MG63 (cell line): Measurements from ENCODE around the gene TGFA. TPM values are rescaled to one million over a fixed set of nuclear protein-coding genes. Genes with fewer than 3 reads are reported as not detected.

Experiments used
- DNase-seq: peaks from one replicate; pipeline ENCODE4 v3.0.0-alpha.2; 2020
- H3K27me3 ChIP-seq: fragments of 250-450 bp; sonication (Bioruptor Pico); 2 replicates; pipeline ENCODE4 v1.5.1; 2020; ENCODE audit warnings: mild to moderate bottlenecking, moderate library complexity
- H3K36me3 ChIP-seq: fragments of 250-450 bp; sonication (Bioruptor Pico); 2 replicates; pipeline ENCODE4 v1.5.1; 2020; ENCODE audit warnings: mild to moderate bottlenecking, moderate library complexity
- H3K4me3 ChIP-seq: fragments of 250-450 bp; sonication (Bioruptor Pico); 2 replicates; pipeline ENCODE4 v1.5.1; 2020; ENCODE audit warnings: mild to moderate bottlenecking, moderate library complexity
- H3K9me3 ChIP-seq: fragments of 250-450 bp; sonication (Bioruptor Pico); 2 replicates; pipeline ENCODE4 v1.5.1; 2020; ENCODE audit warnings: mild to moderate bottlenecking, moderate library complexity
- total RNA-seq: library from RNA; depleted of rRNA; stranded (reverse); fragments of >200 nt; shearing (Covaris generic); gene quantifications from 2 replicates; pipeline ENCODE4 v1.2.3, GENCODE V29; 2014; ENCODE audit warnings: low replicate concordance

Gene TGFA
- total RNA-seq, 1 experiment from 2014 or later = 0.43 TPM

DNA sequence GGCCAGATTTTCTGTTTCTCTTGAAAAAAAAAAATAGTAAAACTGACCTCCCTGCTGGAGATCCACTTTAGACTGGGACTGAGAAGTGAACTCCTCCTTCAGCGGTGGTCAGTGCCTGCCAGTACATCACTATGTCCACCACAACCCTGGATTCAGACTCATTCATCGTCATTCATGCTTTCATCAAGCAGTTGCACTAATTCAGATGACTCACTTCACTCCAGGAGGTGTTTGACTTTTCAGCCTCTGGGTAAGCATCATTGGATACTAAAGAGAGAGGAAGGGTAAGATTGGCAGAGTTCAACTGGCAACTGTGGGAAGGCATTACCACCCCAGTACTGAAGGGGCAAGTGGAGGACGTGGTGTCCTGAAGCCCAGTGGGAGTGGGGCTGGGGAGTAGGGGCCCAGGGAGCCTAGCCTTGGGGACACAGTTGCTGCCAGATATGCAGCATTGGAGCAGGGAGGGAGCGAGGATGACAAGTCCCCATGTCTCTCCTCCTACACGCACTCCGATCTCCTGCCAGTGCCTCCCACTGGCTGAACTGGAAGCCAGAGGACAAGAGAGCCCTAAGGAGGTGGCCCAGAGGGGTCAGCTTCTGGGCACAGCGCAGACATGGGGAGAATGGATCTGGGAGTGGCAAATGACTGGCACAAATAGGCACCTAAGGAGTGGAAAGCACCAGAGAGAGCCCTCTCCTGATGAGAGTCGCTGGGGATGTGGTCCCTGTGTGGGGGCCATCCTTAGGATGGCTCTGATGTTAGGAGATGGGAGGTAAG, 111.1 kb downstream of the TGFA start:
- DNase-seq = peak; percentile 23
- H3K36me3 ChIP-seq = no peaks in the 10 kb centered on the region
- H3K27me3 ChIP-seq = no peaks in the 10 kb centered on the region
- no peaks in the 10 kb centered on the region for H3K9me3 ChIP-seq
- no peak overlapping the region for H3K4me3 ChIP-seq

DNA sequence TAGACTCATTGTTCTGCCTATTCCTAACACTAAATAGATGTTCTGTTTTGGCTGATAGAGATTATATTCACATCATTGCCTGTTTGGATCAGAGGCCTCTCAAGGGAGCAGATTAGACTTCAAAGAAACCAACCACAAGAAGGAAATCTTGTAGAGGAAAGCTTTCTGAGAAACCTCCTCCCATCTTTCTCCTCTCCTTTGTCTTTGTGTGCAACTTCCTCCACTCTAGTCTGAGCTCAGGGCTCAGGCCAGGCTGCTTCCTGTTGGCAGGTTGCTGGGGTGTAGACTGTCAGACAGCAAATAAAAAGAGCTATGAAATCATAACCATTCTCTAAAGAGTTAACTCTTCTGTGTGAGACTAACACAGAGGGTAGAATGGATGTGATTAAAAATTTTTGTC, 113.0 kb downstream of the TGFA start:
- Histone ChIP-seq H3K4me3 (no peak overlapping the region), H3K9me3 (no peaks in the 10 kb centered on the region), H3K36me3 (no peaks in the 10 kb centered on the region), H3K27me3 (no peaks in the 10 kb centered on the region)
- DNase-seq = no peak

DNA sequence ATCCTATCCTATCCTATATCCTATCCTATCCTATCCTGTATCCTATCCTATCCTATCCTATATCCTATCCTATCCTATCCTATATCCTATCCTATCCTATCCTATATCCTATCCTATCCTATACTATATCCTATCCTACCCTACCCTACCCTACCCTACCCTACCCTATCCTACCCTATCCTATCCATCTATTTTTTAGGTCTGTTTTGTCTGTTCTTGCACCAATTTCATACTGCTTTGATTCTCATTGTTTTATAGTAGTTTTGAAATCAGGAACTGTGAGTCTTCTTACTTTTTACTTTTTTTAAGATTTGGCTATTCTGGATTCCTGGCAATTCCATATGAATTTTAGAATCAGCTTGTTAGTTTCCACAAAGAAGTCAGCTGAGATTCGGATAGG, 118.5 kb downstream of the TGFA start:
- H3K9me3 ChIP-seq = peaks cover 2% of the 10 kb centered on the region; the same call in 1 of the 2 replicates
- H3K27me3 ChIP-seq = peaks cover 4% of the 10 kb centered on the region
- no peak overlapping the region for H3K4me3 ChIP-seq
- no peak for DNase-seq
- no peaks in the 10 kb centered on the region for H3K36me3 ChIP-seq

DNA sequence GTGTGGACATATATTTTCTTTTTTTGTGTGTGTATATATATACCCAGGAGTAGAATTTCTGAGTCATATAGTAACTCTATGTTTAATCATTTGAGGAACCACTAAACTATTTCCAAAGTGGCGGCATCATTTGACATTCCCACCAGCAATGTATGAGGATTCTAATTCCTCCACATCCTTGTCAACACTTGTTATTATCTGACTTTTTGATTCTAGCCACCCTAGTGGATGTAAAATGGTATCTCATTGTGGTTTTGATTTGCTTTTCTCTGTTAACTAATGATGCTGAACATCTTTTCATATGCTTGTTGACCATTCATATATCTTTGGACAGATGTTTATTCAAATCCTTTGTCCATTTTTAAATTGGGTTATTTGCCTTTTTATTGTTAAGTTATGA, 120.3 kb downstream of the TGFA start:
- no peak for DNase-seq
- Histone ChIP-seq H3K36me3 (no peaks in the 10 kb centered on the region), H3K27me3 (peaks cover 4% of the 10 kb centered on the region), H3K9me3 (peaks cover 2% of the 10 kb centered on the region; the same call in 1 of the 2 replicates), H3K4me3 (no peak overlapping the region)

- Histone ChIP-seq H3K9me3 (peaks cover 2% of the 10 kb centered on the region; the same call in 1 of the 2 replicates), H3K36me3 (no peaks in the 10 kb centered on the region), H3K4me3 (no peak overlapping the region), H3K27me3 (peaks cover 4% of the 10 kb centered on the region)
- no peak for DNase-seq
These were observed 121.8 kb downstream of the TGFA start for GRCh38 chr2:70431716-70432347.

DNA sequence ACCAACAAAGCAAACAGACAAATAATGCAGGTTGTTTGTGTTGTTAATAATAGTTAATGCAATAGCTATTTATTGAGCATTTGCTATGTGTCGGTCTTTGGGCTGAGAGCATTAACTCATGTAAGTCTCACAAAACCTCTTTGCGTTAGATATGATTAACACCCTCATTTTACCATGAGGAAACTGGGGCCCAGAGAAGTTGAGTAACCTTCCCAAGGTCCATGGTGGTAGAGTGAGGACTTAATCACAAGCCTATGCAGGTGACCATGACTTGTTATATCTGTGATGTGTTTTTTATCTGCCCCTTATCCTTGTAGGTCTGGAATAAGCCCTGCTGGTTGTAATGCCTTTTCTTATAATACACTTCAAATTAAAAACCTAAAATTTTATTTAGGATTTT, 127.3 kb downstream of the TGFA start:
- Histone ChIP-seq H3K27me3 (no peaks in the 10 kb centered on the region; the same call in 1 of the 2 replicates), H3K4me3 (no peak overlapping the region), H3K36me3 (no peaks in the 10 kb centered on the region), H3K9me3 (no peaks in the 10 kb centered on the region)
- DNase-seq = no peak

GRCh38 chr2:70425682-70426301, 127.8 kb downstream of the TGFA start:
- H3K4me3 ChIP-seq = no peak overlapping the region
- H3K27me3 ChIP-seq = no peaks in the 10 kb centered on the region; the same call in 1 of the 2 replicates
- no peaks in the 10 kb centered on the region for H3K9me3 ChIP-seq
- no peaks in the 10 kb centered on the region for H3K36me3 ChIP-seq
- DNase-seq = no peak

- Histone ChIP-seq H3K27me3 (no peaks in the 10 kb centered on the region; the same call in 1 of the 2 replicates), H3K9me3 (no peaks in the 10 kb centered on the region), H3K4me3 (no peak overlapping the region), H3K36me3 (no peaks in the 10 kb centered on the region)
- DNase-seq = no peak
These were observed 132.9 kb downstream of the TGFA start for GRCh38 chr2:70420740-70421139.

DNA sequence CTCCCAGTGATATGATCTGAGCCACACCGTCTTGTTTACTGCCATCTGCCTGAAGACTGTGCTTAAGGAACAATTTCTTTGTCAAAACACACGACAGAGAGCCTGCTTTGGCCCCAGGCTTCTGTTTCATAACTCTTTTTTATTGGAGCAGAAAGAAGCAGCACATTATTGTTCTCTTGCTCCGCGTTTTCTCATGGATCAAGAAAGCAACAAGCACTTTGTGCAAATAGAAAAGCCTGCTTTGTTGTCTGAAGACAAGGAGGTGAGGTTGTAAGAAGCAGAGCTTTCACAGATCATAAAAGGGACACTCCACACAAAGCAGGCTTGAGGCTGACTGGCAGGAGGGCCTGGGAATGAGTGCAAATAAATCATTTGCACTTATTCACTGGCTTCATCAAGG, 133.5 kb downstream of the TGFA start:
- no peaks in the 10 kb centered on the region; the same call in 1 of the 2 replicates for H3K27me3 ChIP-seq
- DNase-seq = no peak
- no peak overlapping the region for H3K4me3 ChIP-seq
- no peaks in the 10 kb centered on the region for H3K9me3 ChIP-seq
- no peaks in the 10 kb centered on the region for H3K36me3 ChIP-seq

DNA sequence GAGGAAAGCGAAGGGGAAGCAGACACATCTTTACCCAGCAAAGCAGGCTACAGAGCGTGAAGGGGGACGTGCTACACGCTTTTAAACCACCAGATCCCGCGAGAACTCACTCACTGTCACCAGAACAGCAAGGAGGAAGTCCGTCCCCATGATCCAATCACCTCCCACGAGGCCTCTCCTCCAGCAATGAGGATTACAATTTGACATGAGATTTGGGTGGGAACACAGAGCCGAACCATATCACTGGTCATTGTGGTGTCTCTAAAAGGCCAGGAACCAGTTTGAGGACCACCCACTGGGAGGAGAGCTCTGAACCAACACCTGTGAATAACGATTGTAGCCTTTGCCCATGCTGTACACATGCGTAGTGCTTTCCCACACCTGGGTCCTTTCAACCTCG, 135.1 kb downstream of the TGFA start:
- Histone ChIP-seq H3K9me3 (no peaks in the 10 kb centered on the region), H3K36me3 (no peaks in the 10 kb centered on the region), H3K27me3 (peaks cover 4% of the 10 kb centered on the region; the same call in 1 of the 2 replicates), H3K4me3 (no peak overlapping the region)
- DNase-seq = no peak

DNA sequence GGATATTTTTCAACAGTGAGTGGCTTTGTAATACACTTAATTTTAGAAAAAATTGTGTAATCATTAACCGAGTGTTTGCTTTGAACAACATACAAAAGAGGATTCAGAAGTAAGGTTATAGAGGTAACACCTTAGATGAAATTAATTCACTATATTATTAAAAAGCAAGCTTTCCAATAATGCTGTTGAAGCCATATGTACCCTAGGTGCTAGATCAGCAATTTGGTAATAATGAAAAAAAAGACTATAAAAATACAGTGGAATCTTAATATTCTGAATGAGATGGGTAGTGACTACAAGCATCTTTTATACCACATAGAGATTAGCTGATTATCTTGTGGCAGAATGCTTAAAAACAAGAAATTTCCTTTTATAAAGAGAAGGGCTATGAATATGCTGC, 136.6 kb downstream of the TGFA start:
- no peak for DNase-seq
- peaks cover 4% of the 10 kb centered on the region; the same call in 1 of the 2 replicates for H3K27me3 ChIP-seq

GRCh38 chr2:70412294-70413070, 141.1 kb downstream of the TGFA start:
- H3K27me3 ChIP-seq = peaks cover 4% of the 10 kb centered on the region; the same call in 1 of the 2 replicates
- H3K36me3 ChIP-seq = no peaks in the 10 kb centered on the region
- DNase-seq = no peak
- H3K9me3 ChIP-seq = no peaks in the 10 kb centered on the region
- H3K4me3 ChIP-seq = no peak overlapping the region

More for the DNA sequence above, 136.6 kb downstream of the TGFA start:
- no peaks in the 10 kb centered on the region for H3K36me3 ChIP-seq
- no peak overlapping the region for H3K4me3 ChIP-seq
- H3K9me3 ChIP-seq = no peaks in the 10 kb centered on the region

- Histone ChIP-seq H3K4me3 (no peak overlapping the region), H3K27me3 (peaks cover 4% of the 10 kb centered on the region; the same call in 1 of the 2 replicates), H3K36me3 (no peaks in the 10 kb centered on the region), H3K9me3 (no peaks in the 10 kb centered on the region)
- no peak for DNase-seq
These were observed 142.0 kb downstream of the TGFA start for GRCh38 chr2:70411483-70412125.

GRCh38 chr2:70403267-70404053, 150.2 kb downstream of the TGFA start:
- Histone ChIP-seq H3K9me3 (no peaks in the 10 kb centered on the region), H3K36me3 (no peaks in the 10 kb centered on the region), H3K4me3 (no peak overlapping the region), H3K27me3 (no peaks in the 10 kb centered on the region; the same call in 1 of the 2 replicates)
- no peak for DNase-seq

DNA sequence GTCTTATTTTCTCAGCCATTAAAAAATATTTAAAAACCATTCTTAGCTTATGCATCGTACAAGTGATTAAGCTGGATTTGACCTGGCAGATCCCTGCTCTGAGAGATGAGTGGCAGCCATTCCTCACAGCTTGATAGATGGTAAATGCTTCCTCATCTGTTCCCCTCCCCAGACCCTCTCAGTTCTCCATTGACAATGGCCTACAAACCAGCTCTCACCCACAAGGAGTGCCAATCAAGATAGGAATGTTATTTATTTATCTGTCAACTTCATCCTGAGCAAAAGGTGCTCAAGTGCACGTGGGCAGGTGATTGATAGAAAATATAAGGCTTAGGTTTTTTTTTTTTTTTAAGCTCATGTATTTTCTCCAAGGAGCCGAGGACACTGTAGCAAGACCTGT, 153.1 kb downstream of the TGFA start:
- H3K4me3 ChIP-seq = no peak overlapping the region
- peaks cover 7% of the 10 kb centered on the region; the same call in 1 of the 2 replicates for H3K27me3 ChIP-seq
- no peaks in the 10 kb centered on the region for H3K9me3 ChIP-seq
- no peak for DNase-seq
- H3K36me3 ChIP-seq = no peaks in the 10 kb centered on the region
